ENCODE results near the gene TCERG1.

GRCh38 chr5:146399481-146399880 lies 47.7 kb upstream of the TCERG1 start:
- TF ChIP-seq CTCF (IDR thresholded peaks at IDR 0.05; ENCODE audit: low read depth, low read length) (no peak), EZH2phosphoT487 (IDR thresholded peaks at IDR 0.05; ENCODE audit: low read depth) (no peak)

All from OCI-LY3 (cell line).